PFSK-1 (cell line): Measurements from ENCODE around the gene C19orf12.

Source experiments
- FOXP2 ChIP-seq: optimal IDR thresholded peaks from 2 replicates; pipeline ENCODE3; 2011; ENCODE audit warnings: borderline replicate concordance, control low read depth, inconsistent platforms; ENCODE audit not compliant: insufficient read depth; ENCODE audit errors: extremely low read length, extremely low read depth
- POLR2AphosphoS5 ChIP-seq: IDR thresholded peaks from 2 replicates; pipeline ENCODE4 v1.6.1; 2012; ENCODE audit warnings: low read depth, mild to moderate bottlenecking, control low read depth, low read length, moderate library complexity
- SIN3A ChIP-seq: IDR thresholded peaks from 2 replicates; pipeline ENCODE4 v1.6.1; 2012; ENCODE audit warnings: mild to moderate bottlenecking, low read length, moderate library complexity, borderline replicate concordance; ENCODE audit not compliant: insufficient read depth
- TAF1 ChIP-seq: IDR thresholded peaks from 2 replicates; pipeline ENCODE4 v1.6.1; 2012; ENCODE audit warnings: low read length, control low read depth, borderline replicate concordance; ENCODE audit not compliant: insufficient read depth
- TF ChIP-seq, protein P1 (sequence below), 2 experiments: IDR thresholded peaks; 2 replicates each; pipeline versions ENCODE4 v1.6.1 to v1.8.0; 2011 to 2012; ENCODE audit warnings: low read depth in 2 of 2, low read length in 2 of 2, control low read depth in 1 of 2, inconsistent platforms in 1 of 2, mild to moderate bottlenecking in 1 of 2, moderate library complexity in 1 of 2; ENCODE audit not compliant: insufficient read depth in 1 of 2

Gene C19orf12

DNA sequence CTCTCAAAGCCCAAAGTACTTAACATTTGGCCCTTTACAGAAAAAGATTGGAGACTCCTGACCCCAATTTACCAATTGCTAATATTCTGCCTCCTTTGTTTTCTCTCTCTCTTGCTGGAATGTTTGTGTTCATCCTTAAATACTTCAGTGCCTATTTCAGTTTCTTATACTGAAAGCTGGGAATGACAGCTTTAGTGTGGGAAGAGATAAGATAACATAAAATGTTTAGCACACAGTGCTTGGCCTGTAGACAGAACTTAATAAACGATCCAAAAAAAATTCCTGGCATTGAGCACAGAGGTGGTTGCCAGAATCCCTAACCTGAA, 52.8 kb downstream of the C19orf12 start:
- TF ChIP-seq SIN3A (no peak), POLR2AphosphoS5 (no peak), FOXP2 (no peak), TAF1 (no peak)
- TF ChIP-seq, protein P1, sequence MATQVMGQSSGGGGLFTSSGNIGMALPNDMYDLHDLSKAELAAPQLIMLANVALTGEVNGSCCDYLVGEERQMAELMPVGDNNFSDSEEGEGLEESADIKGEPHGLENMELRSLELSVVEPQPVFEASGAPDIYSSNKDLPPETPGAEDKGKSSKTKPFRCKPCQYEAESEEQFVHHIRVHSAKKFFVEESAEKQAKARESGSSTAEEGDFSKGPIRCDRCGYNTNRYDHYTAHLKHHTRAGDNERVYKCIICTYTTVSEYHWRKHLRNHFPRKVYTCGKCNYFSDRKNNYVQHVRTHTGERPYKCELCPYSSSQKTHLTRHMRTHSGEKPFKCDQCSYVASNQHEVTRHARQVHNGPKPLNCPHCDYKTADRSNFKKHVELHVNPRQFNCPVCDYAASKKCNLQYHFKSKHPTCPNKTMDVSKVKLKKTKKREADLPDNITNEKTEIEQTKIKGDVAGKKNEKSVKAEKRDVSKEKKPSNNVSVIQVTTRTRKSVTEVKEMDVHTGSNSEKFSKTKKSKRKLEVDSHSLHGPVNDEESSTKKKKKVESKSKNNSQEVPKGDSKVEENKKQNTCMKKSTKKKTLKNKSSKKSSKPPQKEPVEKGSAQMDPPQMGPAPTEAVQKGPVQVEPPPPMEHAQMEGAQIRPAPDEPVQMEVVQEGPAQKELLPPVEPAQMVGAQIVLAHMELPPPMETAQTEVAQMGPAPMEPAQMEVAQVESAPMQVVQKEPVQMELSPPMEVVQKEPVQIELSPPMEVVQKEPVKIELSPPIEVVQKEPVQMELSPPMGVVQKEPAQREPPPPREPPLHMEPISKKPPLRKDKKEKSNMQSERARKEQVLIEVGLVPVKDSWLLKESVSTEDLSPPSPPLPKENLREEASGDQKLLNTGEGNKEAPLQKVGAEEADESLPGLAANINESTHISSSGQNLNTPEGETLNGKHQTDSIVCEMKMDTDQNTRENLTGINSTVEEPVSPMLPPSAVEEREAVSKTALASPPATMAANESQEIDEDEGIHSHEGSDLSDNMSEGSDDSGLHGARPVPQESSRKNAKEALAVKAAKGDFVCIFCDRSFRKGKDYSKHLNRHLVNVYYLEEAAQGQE (IDR thresholded peaks at IDR 0.05; ENCODE audit: insufficient read depth in 1 of 2, low read depth in 2 of 2, low read length in 2 of 2) = no peak

DNA sequence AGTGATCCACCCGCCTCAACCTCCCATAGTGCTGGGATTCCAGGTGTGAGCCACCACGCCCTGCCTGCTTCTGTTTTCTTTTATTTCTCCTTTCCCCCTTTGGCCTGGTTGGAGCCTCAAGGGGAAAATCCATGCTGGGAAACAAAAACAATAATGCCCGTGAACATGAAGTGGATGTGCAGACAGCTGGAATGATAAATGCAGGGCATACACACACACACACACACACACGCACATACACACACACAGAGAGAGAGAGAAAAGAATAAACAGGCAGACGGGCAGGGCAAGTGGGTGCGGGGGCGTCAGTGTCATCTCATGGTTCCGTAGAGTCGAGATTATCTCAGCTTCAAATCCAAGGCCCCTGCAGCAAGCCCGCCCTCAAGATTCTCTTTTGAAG, 54.2 kb downstream of the C19orf12 start:
- no peak for TF ChIP-seq POLR2AphosphoS5
- TF ChIP-seq TAF1 = no peak
- TF ChIP-seq SIN3A = no peak
- TF ChIP-seq, protein P1 (IDR thresholded peaks at IDR 0.05; ENCODE audit: insufficient read depth in 1 of 2, low read depth in 2 of 2, low read length in 2 of 2) = no peak
- no peak for TF ChIP-seq FOXP2

DNA sequence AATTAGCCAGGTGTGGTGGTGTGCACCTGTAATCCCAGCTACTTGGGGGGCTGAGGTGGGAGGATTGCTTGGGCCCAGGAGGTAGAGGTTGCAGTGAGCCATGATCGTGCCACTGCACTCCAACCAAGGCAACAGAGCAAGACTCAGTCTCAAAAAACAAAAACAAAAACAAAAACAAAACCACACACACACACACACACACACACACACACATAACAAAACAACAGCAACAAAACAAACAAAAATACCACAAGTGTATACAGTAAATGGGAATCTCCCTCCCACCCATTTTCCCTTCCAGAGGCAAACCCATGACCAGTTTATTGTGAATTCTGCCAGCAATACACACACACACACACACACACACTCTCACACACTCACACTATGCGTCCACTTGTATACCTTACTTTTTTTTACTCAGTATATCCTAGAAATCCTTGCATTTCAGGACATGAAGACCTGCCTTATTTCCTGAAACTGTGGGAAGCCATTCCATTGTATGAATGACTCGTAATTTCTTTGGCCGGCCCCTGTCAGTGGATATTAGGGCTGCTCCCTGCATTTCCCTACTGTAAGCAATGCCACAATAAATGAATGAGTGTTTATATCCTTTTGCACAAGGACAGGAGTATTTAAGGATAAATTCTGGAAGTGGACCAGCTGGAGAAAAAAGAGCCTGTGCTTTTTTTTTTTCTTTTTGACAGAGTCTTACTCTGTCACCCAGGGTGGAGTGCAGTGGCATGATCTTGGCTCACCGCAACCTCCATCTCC, 56.7 kb downstream of the C19orf12 start:
- TF ChIP-seq, protein P1 (IDR thresholded peaks at IDR 0.05; ENCODE audit: insufficient read depth in 1 of 2, low read depth in 2 of 2, low read length in 2 of 2) = no peak
- no peak for TF ChIP-seq FOXP2
- no peak for TF ChIP-seq TAF1
- no peak for TF ChIP-seq POLR2AphosphoS5
- no peak for TF ChIP-seq SIN3A

DNA sequence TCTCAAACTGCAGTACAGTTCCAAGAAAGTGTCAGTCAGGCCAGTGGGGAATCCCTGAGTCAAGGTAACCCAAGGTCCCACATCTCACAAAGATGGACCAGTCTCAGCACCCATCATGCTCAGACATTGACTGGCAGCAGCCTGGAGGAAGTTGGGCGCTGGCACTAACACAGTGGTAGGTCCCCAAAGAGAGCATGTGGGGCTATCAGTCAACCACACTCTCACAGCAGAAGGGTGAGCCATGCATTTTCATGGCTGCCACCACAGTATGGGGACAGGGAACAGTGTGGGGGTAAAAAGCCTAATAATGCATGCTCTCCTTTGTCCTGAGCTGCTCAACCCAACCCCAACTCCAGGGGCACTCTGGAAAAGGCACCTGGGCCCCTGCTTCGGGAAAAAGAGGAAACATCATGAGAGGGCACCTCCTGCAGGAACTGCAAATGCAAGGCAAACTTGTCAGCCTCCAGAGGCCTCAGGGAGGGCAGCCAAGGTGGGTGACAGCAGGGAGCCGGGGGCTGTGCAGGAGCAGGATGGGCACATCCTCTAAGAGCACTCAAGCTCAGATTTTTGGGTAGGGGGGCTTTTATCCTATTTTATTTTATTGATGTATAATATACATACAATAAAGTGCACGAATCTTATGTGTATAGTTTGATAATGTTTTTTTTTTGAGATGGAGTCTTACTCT, 59.3 kb downstream of the C19orf12 start:
- TF ChIP-seq, protein P1 (IDR thresholded peaks at IDR 0.05; ENCODE audit: insufficient read depth in 1 of 2, low read depth in 2 of 2, low read length in 2 of 2) = no peak
- TF ChIP-seq FOXP2 (no peak), SIN3A (no peak), POLR2AphosphoS5 (no peak), TAF1 (no peak)
